NCI-H82 treated with DMSO at 0.1 percent for 48 hours (cell line): ENCODE results near the gene HAGHL.

Experiments
- DNase-seq: peaks from one replicate; lab custom pipeline; 2025; ENCODE audit not compliant: unreplicated experiment; lab: John Stamatoyannopoulos, UW

Gene HAGHL

GRCh38 chr16:719815-720446 lies 7.0 kb upstream of the HAGHL start:
- DNase-seq, result no peak

DNA sequence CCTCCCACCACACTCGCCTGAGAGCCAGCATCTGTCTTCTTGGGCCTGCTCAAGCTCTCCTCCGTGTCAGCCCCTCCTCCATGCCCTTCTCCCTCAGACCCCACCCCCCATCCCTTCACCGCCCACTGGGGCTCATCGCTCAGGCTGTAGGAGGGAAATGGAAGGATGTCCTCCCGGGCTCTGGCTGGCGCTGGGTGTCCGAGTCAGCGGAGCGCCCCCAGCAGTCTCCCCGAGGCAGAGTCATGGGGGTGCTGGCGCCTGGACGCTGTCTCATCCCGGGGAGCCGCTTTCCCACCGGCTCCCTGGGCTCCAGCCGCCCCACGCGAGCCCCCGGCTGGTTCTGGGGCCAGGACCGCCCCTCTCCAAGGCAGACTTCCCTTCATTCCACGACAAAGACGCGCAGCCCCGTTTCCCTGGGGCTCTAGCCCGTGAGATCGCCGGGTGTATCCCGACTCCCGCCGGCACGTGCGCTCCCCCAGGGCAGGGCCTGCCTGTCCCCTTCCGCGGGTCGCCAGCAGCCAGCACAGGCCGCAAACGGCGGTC lies 6.4 kb upstream of the HAGHL start:
- DNase-seq, result peak; percentile 83

DNA sequence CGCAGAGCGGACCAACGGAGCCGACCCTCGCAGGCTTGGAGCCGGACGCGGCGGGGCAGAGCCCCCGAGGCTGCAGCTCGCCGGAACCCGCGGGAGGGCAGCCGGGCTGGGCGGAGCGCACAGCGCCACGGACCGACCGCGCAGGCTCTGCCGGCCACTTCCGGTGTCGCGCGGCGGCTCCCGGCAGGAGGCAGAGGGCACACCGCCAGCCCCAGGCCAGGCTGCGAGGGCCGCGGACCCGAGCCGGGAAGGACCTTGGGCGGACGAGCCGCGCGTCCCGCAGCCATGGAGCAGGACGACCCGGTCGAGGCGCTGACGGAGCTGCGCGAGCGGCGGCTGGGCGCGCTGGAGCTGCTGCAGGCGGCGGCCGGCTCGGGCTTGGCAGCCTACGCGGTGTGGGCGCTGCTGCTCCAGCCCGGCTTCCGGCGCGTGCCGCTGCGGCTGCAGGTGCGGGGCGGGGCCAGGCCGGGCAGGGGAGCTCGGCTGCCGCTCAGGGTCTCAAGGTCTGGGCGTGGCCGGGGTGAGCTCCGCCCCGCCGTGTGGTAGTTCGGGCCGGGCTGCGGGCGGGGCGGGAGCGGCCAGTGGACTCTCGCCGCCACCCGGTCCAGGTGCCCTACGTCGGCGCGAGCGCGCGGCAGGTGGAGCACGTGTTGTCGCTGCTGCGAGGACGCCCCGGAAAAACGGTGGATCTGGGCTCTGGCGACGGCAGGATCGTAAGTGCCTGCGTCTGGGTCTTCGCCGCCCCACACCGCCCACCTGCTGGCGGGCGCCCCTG lies 5.7 kb upstream of the HAGHL start, which contains the start of gene ANTKMT:
Gene ANTKMT (plus strand): TSS at position 157 of the 775 bp plus-strand sequence. CDS start 129 bp downstream, at position 286.
- peak; percentile 76 for DNase-seq

DNA sequence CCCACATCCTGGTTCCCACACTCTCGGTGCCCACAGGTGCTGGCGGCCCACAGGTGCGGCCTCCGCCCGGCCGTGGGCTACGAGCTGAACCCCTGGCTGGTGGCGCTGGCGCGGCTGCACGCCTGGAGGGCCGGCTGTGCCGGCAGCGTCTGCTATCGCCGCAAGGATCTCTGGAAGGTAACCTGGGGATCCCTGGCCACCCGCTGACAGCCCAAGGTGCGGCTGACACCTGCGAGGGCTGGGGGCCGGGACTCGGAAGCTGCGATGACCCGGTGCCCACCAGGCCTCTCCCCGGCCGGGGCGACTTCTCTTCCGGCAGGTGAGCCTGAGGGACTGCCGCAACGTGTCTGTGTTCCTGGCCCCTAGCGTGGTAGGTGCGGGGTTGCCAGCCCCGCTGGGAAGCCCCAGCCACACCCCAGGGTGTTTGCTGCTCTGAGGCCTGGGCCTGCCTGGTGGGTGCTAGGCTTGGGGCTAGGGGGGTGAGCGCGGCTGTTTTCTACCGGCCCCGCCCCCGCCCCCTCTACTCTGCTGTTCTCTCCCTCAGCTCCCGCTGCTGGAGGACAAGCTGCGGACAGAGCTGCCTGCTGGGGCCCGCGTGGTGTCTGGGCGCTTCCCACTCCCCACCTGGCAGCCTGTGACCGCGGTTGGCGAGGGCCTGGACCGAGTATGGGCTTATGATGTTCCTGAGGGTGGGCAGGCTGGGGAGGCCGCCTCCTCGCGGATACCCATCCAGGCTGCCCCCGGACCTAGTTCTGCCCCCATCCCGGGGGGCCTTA lies 5.0 kb upstream of the HAGHL start:
- no peak for DNase-seq

DNA sequence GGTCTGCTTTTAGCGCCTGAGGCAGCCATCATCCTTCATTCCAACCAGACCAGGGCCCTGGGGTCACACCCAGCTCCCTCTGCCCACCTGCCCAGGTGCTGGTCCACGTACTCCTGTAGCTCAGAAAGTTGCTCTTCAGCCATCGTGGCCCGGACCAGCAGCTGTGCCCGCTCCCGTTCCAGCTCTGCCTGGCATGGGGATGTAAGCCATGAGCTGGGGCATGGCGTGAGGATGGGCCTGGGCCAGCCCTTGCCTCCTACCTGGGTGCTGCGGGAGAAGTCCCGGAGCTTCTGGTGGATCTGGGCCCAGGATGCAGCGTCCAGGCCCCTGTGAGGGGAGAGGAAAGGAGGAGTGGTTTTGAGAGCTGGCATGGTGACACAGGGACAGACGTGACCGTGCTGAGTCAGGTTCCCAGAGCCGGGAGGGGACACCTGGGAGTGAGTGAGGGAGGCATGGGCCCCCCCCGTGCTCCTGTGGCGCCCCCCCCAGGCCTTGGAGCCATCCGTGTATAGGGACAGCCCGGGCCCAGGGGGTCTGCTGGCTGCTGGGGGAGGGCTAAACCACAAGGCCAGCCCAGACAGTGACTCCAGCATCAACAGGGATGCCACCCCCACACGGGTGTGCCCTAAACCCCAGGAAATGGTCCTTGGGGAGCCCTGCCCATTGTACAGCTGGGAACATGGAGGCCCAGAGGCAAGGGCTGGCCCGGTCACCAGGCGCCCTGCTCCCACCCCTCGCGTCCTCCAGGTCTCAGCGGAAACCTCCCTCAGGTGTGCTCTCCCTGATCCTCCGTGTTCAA lies 3.9 kb upstream of the HAGHL start:
- DNase-seq, result no peak

- DNase-seq, result no peak
Measured at GRCh38 chr16:723695-724094, 3.2 kb upstream of the HAGHL start.

GRCh38 chr16:724188-725040 lies 2.5 kb upstream of the HAGHL start:
- DNase-seq, result no peak

DNA sequence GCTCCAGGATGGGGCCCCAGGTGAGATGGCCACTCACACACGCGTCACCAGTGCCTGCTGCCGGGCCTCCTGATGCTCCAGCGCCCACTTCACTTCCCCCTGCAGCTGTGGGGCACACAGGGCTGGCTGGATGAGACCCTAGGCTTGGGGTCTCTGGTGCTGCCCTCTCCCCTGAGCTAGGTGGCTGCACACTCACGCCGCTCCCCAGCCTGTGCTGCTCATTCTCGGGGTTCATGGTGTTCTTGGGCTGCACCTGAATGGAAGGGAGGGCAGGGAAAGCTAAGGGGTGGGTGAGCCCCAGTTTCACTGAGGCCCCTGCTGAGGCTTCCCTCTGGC lies 1.9 kb upstream of the HAGHL start:
- DNase-seq, result no peak

- no peak for DNase-seq
Measured at GRCh38 chr16:725463-726187, 1.3 kb upstream of the HAGHL start.

- DNase-seq, result no peak
Measured at GRCh38 chr16:726188-726437, 793 bp upstream of the HAGHL start.

GRCh38 chr16:727291-727977 lies 528 bp downstream of the HAGHL start:
- DNase-seq, result no peak

- peak; percentile 21 for DNase-seq
Measured at GRCh38 chr16:728131-728889, 1.4 kb downstream of the HAGHL start.

GRCh38 chr16:728890-729744 lies 2.2 kb downstream of the HAGHL start:
- no peak for DNase-seq

GRCh38 chr16:729768-730665 lies 3.1 kb downstream of the HAGHL start:
- no peak for DNase-seq

- no peak for DNase-seq
Measured at GRCh38 chr16:730666-731509, 4.0 kb downstream of the HAGHL start.
